ENCODE results near the gene KCTD7. TPM values are rescaled to one million over a fixed set of nuclear protein-coding genes. Genes with fewer than 3 reads are reported as not detected.

KCTD7 gene
- total and polyA plus RNA-seq, 2 of the 13 experiments (the other 11 are each of a cell fraction or from before 2014, with no cell fraction given) = 7.3 to 13.5 TPM

DNA sequence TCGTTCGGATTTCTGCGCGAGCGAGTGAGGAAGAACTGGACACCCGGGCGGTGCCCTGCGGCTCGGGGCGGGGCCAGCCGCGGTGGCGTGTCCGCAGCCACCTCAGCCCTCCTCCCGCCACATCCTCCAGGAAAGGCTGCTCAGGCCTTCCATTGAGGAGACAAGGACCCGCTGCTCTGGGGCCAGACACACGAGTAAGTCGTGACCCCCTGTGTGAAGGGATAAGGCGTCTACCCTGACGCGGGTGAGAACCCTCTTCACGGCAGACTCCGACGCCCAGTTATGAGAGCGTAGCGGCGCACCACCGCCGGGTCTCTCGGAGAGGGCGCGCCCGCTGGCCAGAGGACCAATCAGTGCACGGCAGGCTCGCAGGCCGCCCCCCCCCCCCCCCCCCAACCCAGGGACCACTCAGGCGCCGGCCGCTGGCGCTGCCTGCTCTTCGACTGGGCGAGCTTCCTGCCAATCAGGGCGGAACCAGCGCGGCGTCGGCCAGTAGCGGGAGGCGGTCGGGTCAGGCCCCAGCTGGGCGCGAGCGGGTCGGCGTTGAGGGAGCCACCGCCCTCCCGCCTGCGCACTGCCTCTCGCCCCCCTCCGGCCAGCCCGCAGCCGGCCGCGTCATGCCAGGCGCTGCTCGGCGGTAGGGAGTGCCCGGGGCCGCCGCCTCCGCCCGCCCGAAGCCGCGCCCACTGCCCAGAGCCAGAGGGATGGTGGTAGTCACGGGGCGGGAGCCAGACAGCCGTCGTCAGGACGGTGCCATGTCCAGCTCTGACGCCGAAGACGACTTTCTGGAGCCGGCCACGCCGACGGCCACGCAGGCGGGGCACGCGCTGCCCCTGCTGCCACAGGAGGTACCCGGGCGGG lies at the start of gene KCTD7 (continued):
- TF ChIP-seq, protein P1, sequence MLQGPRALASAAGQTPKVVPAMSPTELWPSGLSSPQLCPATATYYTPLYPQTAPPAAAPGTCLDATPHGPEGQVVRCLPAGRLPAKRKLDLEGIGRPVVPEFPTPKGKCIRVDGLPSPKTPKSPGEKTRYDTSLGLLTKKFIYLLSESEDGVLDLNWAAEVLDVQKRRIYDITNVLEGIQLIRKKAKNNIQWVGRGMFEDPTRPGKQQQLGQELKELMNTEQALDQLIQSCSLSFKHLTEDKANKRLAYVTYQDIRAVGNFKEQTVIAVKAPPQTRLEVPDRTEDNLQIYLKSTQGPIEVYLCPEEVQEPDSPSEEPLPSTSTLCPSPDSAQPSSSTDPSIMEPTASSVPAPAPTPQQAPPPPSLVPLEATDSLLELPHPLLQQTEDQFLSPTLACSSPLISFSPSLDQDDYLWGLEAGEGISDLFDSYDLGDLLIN (CRISPR knock-in tag; IDR thresholded peaks at IDR 0.05; ENCODE audit: borderline replicate concordance) = no peak
- 0 out of 2 replicates have a peak, but pooled peaks have one; percentile 21 for TF ChIP-seq ZNF329 (CRISPR knock-in tag; IDR thresholded peaks at IDR 0.05; ENCODE audit: low read depth)
- TF ChIP-seq SP1 (IDR thresholded peaks at IDR 0.05) = no peak
- peak; percentile 71 for TF ChIP-seq SP1 (CRISPR knock-in tag; IDR thresholded peaks at IDR 0.05)
- TF ChIP-seq, protein P2, sequence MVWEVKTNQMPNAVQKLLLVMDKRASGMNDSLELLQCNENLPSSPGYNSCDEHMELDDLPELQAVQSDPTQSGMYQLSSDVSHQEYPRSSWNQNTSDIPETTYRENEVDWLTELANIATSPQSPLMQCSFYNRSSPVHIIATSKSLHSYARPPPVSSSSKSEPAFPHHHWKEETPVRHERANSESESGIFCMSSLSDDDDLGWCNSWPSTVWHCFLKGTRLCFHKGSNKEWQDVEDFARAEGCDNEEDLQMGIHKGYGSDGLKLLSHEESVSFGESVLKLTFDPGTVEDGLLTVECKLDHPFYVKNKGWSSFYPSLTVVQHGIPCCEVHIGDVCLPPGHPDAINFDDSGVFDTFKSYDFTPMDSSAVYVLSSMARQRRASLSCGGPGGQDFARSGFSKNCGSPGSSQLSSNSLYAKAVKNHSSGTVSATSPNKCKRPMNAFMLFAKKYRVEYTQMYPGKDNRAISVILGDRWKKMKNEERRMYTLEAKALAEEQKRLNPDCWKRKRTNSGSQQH (CRISPR knock-in tag; IDR thresholded peaks at IDR 0.05; ENCODE audit: low read depth) = peak; percentile 52; the same call in 1 of the 2 replicates
- TF ChIP-seq, protein P3, sequence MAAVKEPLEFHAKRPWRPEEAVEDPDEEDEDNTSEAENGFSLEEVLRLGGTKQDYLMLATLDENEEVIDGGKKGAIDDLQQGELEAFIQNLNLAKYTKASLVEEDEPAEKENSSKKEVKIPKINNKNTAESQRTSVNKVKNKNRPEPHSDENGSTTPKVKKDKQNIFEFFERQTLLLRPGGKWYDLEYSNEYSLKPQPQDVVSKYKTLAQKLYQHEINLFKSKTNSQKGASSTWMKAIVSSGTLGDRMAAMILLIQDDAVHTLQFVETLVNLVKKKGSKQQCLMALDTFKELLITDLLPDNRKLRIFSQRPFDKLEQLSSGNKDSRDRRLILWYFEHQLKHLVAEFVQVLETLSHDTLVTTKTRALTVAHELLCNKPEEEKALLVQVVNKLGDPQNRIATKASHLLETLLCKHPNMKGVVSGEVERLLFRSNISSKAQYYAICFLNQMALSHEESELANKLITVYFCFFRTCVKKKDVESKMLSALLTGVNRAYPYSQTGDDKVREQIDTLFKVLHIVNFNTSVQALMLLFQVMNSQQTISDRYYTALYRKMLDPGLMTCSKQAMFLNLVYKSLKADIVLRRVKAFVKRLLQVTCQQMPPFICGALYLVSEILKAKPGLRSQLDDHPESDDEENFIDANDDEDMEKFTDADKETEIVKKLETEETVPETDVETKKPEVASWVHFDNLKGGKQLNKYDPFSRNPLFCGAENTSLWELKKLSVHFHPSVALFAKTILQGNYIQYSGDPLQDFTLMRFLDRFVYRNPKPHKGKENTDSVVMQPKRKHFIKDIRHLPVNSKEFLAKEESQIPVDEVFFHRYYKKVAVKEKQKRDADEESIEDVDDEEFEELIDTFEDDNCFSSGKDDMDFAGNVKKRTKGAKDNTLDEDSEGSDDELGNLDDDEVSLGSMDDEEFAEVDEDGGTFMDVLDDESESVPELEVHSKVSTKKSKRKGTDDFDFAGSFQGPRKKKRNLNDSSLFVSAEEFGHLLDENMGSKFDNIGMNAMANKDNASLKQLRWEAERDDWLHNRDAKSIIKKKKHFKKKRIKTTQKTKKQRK (IDR thresholded peaks at IDR 0.05; ENCODE audit: low read length) = no peak
- TF ChIP-seq, protein P4, sequence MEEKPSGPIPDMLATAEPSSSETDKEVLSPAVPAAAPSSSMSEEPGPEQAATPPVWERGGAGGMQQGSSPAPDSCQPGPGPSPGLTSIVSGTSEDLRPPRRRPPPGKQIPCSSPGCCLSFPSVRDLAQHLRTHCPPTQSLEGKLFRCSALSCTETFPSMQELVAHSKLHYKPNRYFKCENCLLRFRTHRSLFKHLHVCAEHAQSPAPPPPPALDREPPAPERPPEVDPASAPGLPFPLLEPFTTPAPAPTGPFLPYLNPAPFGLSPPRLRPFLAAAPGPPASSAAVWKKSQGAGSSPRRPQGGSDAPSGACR (CRISPR knock-in tag; IDR thresholded peaks at IDR 0.05) = no peak
- no peak for TF ChIP-seq RORA (CRISPR knock-in tag; IDR thresholded peaks at IDR 0.05)
- TF ChIP-seq ZC3H13 (CRISPR knock-in tag; IDR thresholded peaks at IDR 0.05) = peak; percentile 76
- no peak; the same call in 1 of the 2 replicates for TF ChIP-seq SSRP1 (CRISPR knock-in tag; IDR thresholded peaks at IDR 0.05)
- TF ChIP-seq, protein P5, sequence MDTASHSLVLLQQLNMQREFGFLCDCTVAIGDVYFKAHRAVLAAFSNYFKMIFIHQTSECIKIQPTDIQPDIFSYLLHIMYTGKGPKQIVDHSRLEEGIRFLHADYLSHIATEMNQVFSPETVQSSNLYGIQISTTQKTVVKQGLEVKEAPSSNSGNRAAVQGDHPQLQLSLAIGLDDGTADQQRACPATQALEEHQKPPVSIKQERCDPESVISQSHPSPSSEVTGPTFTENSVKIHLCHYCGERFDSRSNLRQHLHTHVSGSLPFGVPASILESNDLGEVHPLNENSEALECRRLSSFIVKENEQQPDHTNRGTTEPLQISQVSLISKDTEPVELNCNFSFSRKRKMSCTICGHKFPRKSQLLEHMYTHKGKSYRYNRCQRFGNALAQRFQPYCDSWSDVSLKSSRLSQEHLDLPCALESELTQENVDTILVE (CRISPR knock-in tag; IDR thresholded peaks at IDR 0.05) = no peak
- TF ChIP-seq SIN3B (IDR thresholded peaks at IDR 0.05; ENCODE audit: low read length) = peak; percentile 24; the same call in 1 of the 2 replicates
- no peak for TF ChIP-seq SMAD3 (CRISPR knock-in tag; IDR thresholded peaks at IDR 0.05)
- TF ChIP-seq, protein P6, sequence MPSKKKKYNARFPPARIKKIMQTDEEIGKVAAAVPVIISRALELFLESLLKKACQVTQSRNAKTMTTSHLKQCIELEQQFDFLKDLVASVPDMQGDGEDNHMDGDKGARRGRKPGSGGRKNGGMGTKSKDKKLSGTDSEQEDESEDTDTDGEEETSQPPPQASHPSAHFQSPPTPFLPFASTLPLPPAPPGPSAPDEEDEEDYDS (CRISPR knock-in tag; IDR thresholded peaks at IDR 0.05) = peak; percentile 78
- peak; percentile 52 for TF ChIP-seq YY1 (IDR thresholded peaks at IDR 0.05; ENCODE audit: insufficient read depth, insufficient replicate concordance, low read depth, low read length)
- TF ChIP-seq ZNF678 (CRISPR knock-in tag; IDR thresholded peaks at IDR 0.05) = no peak
- TF ChIP-seq, protein P7, sequence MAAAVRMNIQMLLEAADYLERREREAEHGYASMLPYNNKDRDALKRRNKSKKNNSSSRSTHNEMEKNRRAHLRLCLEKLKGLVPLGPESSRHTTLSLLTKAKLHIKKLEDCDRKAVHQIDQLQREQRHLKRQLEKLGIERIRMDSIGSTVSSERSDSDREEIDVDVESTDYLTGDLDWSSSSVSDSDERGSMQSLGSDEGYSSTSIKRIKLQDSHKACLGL (CRISPR knock-in tag; IDR thresholded peaks at IDR 0.05) = peak; percentile 55; the same call in 1 of the 2 replicates
- TF ChIP-seq, protein P8, sequence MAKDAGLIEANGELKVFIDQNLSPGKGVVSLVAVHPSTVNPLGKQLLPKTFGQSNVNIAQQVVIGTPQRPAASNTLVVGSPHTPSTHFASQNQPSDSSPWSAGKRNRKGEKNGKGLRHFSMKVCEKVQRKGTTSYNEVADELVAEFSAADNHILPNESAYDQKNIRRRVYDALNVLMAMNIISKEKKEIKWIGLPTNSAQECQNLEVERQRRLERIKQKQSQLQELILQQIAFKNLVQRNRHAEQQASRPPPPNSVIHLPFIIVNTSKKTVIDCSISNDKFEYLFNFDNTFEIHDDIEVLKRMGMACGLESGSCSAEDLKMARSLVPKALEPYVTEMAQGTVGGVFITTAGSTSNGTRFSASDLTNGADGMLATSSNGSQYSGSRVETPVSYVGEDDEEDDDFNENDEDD (CRISPR knock-in tag; IDR thresholded peaks at IDR 0.05; ENCODE audit: borderline replicate concordance) = peak; percentile 53; the same call in 1 of the 2 replicates
- TF ChIP-seq KAT8 (CRISPR knock-in tag; IDR thresholded peaks at IDR 0.05) = peak; percentile 68

All from HepG2 (cell line).